Stimulated activated CD8-positive, alpha-beta memory T cell treated with anti-CD3 and anti-CD28 coated beads, Interleukin-2, amount 100 ng/mL, for 1 hour (primary cell): ENCODE data around the gene RNF111.
"Not testable (repeated sequence)": the region's sequence is repeated elsewhere in the genome, so short reads cannot be mapped to it uniquely, and the experiment has no call there.

Experiments used
- DNase-seq, 2 donors: peaks; one replicate each; pipeline ENCODE4 v3.0.0-alpha.2; 2020; ENCODE audit warnings: low read depth in 2 of 2

The RNF111 gene

DNA sequence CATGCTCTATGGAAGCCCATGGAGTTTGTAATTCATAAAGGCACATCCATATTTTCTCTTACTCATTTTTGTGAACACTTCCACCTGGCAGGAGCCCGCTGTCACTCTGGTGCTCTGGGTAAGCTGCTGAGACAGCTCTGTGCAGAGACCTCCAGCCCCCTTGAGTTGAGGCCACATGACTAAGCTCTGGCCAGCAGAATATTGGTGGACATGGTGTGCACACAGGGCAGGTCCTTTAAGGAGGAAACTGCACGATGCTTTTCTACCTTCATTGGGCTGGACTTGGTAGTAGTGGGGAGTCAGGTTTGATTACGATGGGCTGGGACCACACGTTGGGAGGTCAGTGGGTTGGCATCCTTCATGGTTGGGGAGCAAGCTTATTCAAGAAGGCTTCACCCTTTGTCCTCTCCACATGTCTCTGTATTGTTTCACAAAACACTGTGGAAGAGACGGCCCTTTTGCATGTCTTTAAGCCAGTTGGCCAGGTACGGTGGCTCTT is 146.5 kb downstream of the RNF111 start:
- DNase-seq = no peak

DNA sequence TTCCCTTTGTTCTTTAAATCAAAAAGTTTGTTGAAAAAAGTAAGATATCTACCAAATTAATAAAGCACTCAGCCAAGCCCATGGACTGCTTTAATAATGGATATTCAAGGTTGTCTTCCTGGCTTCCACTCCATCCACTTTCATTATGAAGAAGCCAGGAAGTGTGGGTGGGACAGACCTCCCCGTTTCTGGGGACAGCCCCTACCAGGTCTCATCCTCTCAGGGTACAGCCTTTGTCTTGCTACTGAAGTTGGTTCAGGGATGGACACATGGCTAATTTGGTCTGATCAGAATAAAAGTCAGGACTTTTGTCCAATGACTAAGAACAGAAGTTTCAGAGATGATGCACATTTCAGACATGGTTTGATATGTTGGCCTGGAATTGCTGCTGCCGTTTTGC is 150.1 kb downstream of the RNF111 start:
- no peak for DNase-seq

DNA sequence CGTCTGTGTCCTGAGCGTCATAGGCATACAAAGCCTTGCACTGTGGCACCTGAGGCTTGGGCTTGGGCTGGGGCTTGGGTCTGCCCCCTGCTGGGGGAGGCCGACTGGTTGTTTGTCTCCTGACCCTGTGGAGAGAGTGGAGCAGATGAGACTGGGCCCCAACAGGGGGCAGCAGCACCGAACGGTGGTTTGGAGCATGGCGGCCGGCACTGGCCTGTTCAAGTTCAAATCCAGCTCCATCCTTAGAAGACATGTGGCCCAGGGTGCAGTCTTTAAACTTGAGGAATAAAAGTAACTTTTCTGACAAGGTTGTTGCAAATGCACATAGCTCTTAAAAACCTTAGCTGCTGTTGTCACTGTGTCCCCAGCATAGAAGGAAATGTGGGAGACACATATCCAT is 150.8 kb downstream of the RNF111 start:
- peak; percentile 11 to 27 for DNase-seq

DNA sequence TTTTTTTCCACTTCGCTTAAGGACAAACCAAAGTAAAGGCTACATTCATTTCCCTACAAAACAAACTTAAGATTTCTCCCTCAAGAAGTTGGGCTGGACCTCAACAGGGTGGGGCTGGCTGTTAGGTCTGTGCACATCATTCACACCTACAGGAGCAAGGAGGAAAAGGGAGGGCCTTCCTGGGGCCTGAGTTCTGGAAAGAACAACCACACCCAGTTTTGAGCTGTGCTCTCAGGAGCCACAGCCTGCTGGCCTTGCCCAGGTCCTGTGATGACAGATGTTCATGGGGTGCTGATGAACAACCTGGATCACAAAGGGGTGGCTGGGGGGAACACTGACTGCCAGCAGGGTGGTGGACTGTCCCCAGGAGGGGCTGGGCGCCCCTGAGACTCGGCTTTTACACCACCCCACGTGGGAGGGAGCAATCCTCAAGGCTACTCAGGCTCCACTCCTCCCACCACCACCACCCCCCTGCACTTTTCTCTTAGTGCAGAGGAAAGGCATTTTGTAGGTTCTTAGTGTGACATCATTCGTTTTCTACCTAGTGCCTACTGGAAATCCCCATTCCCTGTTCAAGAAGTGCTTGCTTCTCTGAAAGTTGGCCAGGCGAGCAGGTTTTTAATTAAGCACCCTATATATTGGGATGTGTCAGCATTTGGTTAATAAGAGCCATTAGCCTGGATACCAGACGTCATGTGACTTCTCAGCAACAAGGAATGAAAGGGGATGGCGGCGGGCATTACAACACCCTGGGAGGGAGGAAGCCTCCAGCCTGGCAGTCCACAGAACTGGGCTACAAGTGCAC is 153.2 kb downstream of the RNF111 start:
- no peak for DNase-seq

DNA sequence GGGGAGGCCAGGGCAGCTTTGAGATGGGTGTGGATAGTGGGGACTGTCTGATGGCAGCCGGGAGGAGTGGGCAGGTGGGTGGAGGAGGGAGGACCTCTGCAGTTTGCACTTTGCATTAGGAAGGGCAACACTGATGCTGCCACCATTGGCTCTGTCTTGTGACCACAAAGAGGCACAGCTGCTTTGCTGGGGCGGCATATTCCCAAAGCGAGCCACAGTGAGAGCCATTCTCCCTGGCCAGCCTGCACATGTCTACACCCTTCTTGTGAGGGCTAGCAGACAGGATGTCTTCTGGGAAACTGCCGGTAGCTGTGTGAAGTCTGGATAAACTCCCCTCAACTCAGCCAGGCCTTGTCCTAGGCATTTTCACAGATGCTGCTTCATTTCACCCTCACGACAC is 155.8 kb downstream of the RNF111 start:
- no peak for DNase-seq

DNA sequence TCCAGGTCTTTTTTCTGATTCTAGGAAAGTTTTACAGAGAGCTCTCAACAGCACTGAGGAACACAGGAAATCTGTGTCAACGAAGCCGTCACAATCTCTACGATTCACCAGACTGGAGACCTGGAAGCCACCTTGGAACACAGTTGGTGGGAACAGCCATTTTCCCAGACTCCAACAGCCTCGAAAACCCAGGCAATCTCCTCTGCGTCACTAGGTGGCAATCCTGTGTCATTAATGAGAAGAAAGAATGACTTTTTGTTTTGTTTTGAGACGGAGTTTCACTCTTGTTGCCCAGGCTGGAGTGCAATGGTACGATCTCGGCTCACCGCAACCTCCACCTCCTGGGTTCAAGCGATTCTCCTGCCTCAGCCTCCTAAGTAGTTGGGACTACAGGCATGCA is 157.1 kb downstream of the RNF111 start:
- not testable (repeated sequence) for DNase-seq
